Fibroblast of villous mesenchyme (primary cell): ENCODE data around the gene RNF187. TPM values are rescaled to one million over a fixed set of nuclear protein-coding genes. Genes with fewer than 3 reads are reported as not detected.

Source experiments
- DNase-seq: peaks from one replicate; pipeline ENCODE4 v3.0.0-alpha.2; 2010; ENCODE audit warnings: low read depth
- H3K4me3 ChIP-seq: 2 replicates; pipeline ENCODE4 v1.5.1; 2011; ENCODE audit warnings: low read depth, mild to moderate bottlenecking, low read length
- total RNA-seq: library from RNA; depleted of rRNA; stranded (reverse); fragments of >200 nt; gene quantifications from 2 replicates; pipeline ENCODE4 v1.2.3, GENCODE V29; 2012
- TF ChIP-seq, protein P1 (sequence below): IDR thresholded peaks from 2 replicates; pipeline ENCODE4 v1.5.1; 2012; ENCODE audit warnings: low read depth, mild to moderate bottlenecking, low read length; ENCODE audit not compliant: insufficient read depth

The RNF187 gene
- total RNA-seq, 1 donor, result 41.9 TPM

DNA sequence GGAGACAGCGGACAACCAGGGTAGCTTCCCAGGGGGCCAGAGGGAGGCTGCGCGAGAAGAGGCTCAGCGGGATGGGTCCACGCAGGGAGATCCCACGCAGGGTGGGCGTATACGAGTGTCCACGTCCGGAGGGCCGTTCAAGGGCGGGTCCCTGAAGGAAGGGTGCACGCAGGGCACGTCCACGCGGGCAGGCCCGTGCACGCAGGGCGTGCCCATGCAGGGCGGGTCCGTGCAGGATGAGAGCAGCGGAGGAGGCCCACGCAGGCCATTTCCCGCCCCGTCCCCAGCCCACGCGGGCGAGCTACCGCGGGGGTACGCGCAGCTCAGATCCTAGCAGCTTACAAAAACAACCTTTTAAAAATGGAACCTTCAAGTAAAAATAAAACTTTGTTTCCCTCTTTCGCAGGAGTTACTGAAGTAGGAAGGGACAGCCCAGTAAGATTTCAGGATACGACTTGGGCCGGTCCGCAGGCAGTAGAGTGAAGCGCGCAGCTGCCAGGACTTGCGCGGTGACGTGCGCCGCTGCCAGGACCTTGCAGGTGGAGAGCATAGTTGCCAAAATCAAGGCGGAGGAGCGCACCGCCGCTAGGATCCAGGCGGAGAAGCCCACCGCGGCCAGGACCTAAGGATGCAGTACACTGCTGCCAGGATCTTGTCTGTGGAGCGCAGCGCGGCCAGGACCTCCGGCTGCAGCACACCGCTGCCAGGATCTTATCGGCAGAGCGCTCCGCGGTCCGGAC is 416 bp upstream of the RNF187 start:
- DNase-seq, result peak; percentile 91
- H3K4me3 ChIP-seq, result peak overlapping the region; percentile 88
- TF ChIP-seq, protein P1, sequence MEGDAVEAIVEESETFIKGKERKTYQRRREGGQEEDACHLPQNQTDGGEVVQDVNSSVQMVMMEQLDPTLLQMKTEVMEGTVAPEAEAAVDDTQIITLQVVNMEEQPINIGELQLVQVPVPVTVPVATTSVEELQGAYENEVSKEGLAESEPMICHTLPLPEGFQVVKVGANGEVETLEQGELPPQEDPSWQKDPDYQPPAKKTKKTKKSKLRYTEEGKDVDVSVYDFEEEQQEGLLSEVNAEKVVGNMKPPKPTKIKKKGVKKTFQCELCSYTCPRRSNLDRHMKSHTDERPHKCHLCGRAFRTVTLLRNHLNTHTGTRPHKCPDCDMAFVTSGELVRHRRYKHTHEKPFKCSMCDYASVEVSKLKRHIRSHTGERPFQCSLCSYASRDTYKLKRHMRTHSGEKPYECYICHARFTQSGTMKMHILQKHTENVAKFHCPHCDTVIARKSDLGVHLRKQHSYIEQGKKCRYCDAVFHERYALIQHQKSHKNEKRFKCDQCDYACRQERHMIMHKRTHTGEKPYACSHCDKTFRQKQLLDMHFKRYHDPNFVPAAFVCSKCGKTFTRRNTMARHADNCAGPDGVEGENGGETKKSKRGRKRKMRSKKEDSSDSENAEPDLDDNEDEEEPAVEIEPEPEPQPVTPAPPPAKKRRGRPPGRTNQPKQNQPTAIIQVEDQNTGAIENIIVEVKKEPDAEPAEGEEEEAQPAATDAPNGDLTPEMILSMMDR, result no peak

DNA sequence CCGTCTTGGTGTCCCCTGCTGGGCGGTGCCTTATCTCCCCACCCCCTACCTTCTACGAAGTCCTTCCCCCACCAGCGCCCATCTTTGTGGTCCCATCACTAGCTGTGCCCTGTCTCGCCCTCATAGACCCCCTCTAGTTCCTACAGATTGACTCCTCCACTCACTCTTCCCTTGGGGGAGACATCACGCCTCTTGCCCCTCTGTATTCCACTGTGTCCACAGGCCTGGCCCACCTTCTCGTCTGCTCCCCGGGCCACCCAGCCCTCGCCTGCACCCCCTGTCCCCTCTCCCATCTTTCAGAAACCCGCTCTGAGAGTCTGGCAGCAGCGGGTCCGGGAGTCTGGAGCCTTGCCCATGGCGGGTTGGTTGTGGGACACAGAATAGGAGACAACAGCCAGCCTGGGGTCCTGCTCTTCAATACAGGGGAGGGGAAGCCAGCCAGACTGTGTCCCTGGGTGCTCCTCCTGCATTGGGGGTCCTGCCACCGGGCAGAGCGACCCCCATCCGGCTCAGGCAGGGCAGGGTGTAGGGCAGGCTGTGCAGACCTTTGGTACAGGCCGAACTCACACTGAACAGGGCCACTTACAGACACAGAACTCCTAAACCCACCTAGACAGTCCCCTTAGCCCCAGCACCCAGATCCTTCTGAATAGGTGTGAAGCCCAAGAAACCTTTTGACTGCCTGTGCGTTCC is 1.1 kb downstream of the RNF187 start:
- DNase-seq, result no peak
- TF ChIP-seq, protein P1, result no peak
- H3K4me3 ChIP-seq, result peak overlapping the region; percentile 88

DNA sequence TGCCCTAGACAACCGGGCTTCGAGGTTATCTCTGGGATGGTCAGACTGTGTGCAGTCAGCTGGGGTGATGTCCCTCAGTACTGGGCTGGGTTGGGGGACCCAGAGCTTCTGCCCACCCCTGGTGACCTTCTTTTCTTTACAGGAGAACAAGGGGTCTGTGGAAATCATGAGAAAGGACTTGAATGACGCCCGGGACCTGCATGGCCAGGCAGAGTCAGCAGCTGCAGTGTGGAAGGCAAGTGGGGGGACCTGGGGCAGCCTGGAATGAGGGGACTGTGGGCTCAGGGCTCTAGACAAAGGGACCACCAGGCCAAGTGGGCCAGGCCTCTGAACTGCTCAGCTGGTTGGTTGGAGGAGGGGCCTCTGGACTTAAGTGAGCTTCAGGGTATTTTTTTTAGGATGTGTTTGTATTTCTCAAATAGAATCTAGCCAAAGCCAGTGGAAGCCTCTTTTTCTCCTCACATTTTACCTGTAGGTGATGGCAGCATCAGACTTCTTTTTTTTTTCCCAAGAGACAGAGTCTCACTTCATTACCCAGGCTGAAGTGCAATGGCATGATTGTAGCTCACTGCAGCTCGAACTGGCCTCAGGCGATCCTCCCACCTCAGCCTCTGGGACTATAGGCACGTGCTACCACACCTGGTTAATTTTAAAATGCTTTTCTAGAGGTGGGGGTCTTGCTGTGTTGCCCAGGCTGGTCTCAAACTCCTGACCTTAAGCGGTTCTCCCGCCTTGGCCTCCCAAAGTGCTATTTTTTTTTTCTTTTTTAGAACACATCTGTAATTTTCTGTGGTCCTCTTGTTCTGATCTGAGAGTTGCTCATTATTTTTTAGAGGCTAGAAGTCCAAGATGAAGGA is 1.9 kb downstream of the RNF187 start:
- no peak for DNase-seq
- TF ChIP-seq, protein P1, result no peak
- peak overlapping the region; percentile 88 for H3K4me3 ChIP-seq

DNA sequence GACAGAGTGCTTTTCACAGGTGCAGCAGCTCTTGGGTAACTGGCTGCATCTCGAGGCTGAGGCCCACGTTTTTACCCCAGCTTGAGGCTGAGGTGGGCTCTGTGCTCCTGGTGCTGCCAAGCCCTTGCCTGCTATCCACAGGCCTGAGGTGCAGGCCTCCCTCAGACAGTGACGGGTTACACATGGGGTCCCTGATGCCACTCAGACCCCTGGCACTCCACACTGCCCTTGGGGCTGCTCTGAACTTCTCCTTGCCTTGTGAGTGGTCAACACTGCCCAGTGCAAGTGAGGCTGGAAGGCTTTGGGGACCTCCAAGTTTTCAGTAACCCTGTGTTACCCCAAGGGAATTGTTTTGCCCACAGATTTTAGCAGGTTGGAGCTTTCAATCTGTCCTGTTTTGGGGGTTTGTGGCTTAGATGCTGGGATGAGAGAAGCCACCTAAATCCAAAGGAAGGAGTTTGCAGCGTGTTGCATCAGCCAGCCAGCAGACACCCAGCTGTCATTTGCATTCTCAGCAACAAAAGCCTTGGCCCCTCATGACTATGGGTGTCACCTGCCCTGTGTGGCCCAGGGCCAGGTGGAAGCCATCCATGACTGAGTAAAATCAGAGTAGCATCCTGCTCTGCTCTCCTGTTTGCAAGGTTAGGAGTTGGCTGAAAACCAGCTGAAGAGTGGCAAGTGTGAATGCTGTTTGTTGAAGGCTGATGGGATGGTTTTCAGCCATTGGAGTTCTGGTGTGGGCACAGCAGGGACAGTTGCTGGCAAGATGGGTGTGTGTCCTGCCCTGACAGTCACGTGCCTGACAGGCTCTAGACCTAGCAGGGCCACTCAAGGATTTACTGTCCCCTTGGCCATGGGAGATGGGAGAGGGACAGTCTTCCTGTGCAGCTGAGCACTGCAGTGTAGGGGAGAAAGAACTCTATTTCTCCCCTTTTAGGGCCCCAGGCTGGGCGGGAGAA is 3.2 kb downstream of the RNF187 start:
- peak; percentile 70 for DNase-seq
- TF ChIP-seq, protein P1, result no peak
- no peak overlapping the region for H3K4me3 ChIP-seq

DNA sequence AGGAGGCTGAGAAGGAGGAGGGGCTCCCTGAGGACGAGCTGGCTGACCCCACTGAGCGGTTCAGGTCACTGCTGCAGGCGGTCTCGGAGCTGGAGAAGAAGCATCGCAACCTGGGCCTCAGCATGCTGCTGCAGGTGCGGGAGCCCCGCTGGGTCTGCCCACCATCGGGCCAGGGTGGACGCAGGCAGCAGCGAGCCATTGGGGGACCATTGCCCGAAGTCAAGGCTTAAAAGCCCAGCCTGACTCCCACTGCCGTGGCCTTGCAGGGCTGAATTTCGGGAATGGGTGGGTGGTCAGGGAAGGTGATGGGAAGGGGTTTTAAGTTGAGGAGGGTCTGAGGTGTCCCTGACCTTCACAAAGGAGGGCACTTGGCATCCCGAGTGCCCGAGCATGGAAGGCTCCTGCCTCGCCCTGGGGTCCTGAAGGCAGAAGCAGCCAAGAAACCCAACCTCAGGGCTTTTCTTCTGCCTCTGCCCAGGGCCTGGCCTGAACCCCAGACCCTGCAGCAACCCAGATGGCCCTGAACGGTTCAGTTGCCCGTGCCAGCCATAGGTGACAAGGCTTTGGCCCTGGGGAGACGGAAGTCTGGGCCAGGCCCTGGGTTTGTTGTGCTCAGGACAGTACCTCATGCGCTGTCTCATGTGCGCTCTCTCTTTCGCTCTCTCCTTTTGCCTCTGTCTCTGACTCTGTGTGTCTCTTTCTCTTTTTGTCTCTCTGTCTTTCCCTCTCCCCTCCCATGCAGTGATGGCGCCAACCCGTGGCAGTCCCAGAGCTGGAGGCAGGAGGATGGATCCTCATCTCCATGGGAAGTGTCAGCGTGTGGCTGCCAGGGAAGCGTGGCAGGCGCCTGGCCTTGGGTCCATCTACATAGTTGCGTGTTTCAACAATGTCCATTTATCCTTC is 6.2 kb downstream of the RNF187 start:
- TF ChIP-seq, protein P1, result no peak
- no peak overlapping the region for H3K4me3 ChIP-seq
- DNase-seq, result no peak
